Dermis lymphatic vessel endothelial cell (primary cell): ENCODE data around the gene DYNC2I2. TPM values are rescaled to one million over a fixed set of nuclear protein-coding genes. Genes with fewer than 3 reads are reported as not detected.

Source experiments
- total RNA-seq: library from RNA; depleted of rRNA; stranded (reverse); fragments of >200 nt; gene quantifications from 2 replicates; pipeline ENCODE4 v1.2.1, GENCODE V29; 2014

The DYNC2I2 gene
- total RNA-seq, result 30.9 and 32.1 TPM in 2 replicates

DNA sequence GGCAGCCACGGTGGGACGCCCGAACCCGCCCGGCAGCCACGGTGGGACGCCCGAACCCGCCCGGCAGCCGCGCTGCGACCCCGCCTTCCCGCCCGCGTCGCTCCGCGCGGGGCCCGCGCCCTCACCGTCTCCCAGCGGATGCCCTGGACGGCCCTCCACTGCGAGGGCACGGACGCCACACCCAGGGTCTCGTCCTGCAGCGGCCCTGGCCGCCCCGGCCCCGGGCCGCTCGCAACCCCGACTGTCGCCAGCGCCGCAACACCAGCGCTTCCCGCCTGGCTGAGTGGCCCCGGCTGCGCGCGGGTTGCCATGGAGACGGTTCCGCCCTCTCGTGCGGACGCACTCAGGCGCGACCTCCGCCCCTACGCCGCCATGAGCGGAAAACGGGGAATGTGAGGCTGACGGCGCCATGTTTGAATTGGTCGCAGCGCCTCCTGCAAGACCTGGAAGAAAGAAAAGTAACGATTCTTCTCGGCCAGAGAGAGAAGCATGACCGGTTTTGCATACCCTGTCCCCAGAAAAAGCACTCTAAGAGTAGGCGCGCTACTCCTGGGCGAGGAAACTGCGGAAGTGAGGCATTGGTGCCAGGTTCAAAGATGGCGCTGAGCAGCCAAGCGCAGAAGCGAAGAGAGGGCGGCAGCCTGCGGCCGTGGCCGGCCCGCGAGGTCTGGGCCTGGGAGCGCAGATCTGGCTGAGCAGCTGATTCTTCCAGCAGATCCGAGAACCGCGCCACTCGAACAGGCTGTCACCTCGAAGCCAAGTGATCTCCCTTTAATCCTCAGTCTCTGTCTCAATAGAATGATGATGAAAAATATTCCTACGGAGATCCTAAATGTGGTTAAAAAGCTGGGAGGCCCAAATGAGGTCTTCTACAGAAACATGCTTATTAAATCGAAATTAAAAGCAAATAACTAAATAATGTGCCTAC is at the start of gene DYNC2I2:
Gene DYNC2I2, minus strand, starts transcription at position 432 of the 928 bp plus-strand sequence. Its CDS starts 121 bp downstream, at position 311.

DNA sequence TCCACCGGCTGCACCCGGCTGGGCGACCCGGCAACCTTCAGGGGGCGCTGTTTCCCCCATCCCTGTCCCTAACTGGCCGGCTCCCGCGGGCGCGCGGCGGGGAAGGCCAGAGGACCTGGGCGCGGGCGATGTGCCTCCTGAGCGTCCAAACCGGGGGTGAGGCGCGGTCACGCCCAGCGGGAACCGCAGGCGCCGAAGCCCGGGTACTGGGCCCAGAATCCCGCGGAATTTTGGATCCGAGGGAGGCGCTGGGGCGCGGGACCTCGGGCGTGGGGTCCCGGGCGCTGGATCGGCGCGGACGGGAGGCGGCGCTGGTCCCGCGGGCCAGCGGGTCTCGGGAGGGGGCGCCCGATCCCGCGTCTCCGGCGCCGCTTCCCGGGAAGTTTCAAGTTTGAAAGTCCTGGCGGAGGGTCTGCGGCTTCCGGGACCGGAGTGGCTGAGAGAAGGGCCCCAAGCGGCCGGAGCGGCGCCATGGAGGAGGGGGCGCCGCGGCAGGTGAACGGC is 45.9 kb upstream of the DYNC2I2 start, which contains the start of gene PKN3:
Gene PKN3, plus strand, starts transcription at position 59 of the 504 bp plus-strand sequence. Its CDS starts 413 bp downstream, at position 472.

DNA sequence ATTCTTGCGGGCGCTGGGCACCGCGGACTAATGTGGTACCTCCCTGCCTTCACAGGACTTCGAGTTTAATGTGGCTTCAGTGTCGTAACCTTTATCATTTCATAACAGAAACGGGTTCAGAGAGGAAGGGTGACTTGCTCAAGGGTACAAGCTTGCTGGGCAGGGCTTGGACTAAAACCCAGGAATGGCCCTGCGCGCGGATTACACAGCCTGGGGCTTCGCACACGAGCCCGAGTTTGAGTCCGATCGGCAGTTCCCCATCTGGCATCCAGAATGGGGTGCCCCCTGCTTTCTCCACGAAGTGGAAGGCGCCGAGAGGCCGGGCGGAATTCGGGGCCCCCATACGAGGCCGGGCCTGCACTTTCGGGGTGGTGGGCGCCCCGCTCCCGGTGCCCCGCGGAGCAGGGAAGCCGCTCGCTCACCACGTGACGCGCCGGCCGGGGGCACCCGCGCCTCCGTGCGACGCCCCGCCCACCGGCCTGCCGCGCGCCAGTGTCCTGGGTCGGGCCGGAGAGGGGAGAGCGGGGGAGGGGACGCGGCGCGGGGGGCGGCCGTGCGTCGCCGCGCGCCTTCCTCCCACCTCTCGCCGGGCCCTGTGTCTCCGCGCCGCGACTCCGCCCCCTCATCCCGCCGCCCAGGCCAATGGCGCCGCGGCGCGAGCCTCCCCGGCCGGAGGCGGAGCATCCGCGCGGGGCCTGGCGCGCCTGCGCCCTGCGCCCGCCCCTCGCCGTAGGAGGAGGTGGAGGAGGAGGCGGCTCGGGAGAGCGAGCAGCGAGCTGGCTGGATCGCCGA is 32.0 kb upstream of the DYNC2I2 start, which contains the start of gene SET:
Gene SET, plus strand, starts transcription at position 722 of the 792 bp plus-strand sequence. CDS start 361 bp downstream, outside the sequence.

Other genes starting within 250 kb of the DYNC2I2 start
- 18.4 and 20.4 TPM in 2 replicates for gene CERCAM, start 236.0 kb downstream of the DYNC2I2 start, total RNA-seq
- 22.6 and 33.2 TPM in 2 replicates for gene ODF2, start 200.8 kb downstream of the DYNC2I2 start, total RNA-seq
- 11.9 and 12.2 TPM in 2 replicates for gene GLE1, start 152.1 kb downstream of the DYNC2I2 start, total RNA-seq
- 508 and 734 TPM in 2 replicates for gene SPTAN1, start 104.3 kb downstream of the DYNC2I2 start, total RNA-seq
- gene SET, start 32.4 kb upstream of the DYNC2I2 start, total RNA-seq, result 292 and 558 TPM in 2 replicates
- 5.8 and 8.5 TPM in 2 replicates for gene PKN3, start 45.7 kb upstream of the DYNC2I2 start, total RNA-seq
- 31.3 and 44.9 TPM in 2 replicates for gene ZDHHC12, start 67.3 kb upstream of the DYNC2I2 start, total RNA-seq
- 15.8 and 16.6 TPM in 2 replicates for gene ZER1, start 115.1 kb upstream of the DYNC2I2 start, total RNA-seq
- 11.3 and 12.5 TPM in 2 replicates for gene TBC1D13, start 130.4 kb upstream of the DYNC2I2 start, total RNA-seq
- gene ENDOG, start 161.7 kb upstream of the DYNC2I2 start, total RNA-seq, result 18.0 and 18.6 TPM in 2 replicates
- 14.0 and 15.2 TPM in 2 replicates for gene SPOUT1, start 172.9 kb upstream of the DYNC2I2 start, total RNA-seq
- gene KYAT1, start 225.1 kb upstream of the DYNC2I2 start, total RNA-seq, result 4.3 and 4.4 TPM in 2 replicates
- 52.6 and 91.1 TPM in 2 replicates for gene LRRC8A, start 225.3 kb upstream of the DYNC2I2 start, total RNA-seq